K562 (cell line): ENCODE measurements around the gene HSD17B3. TPM values are rescaled to one million over a fixed set of nuclear protein-coding genes. Genes with fewer than 3 reads are reported as not detected.
A peak's percentile ranks its signal among the peaks of the same experiment; 100 is the strongest.

Source experiments
- CXXC5 ChIP-seq: fragments of 250-450 bp; sonication (Bioruptor Pico); IDR thresholded peaks from 2 replicates; pipeline ENCODE4 v1.8.0; 2022; ENCODE audit warnings: inconsistent platforms, mild to moderate bottlenecking, moderate library complexity
- HDAC3 ChIP-seq: fragments of 450-650 bp; IDR thresholded peaks from 2 replicates; pipeline ENCODE4 v1.6.1; 2018; ENCODE audit warnings: borderline replicate concordance, mild to moderate bottlenecking, moderate library complexity; ENCODE audit not compliant: partially characterized antibody
- ILK ChIP-seq: fragments of 450-650 bp; IDR thresholded peaks from 2 replicates; pipeline ENCODE4 v1.6.1; 2016; ENCODE audit warnings: missing genetic modification characterization, low read depth, mild to moderate bottlenecking, missing compliant biosample characterization, moderate library complexity, borderline replicate concordance
- MEIS2 ChIP-seq: fragments of 450-650 bp; IDR thresholded peaks from 2 replicates; pipeline ENCODE4 v1.6.1; 2014; ENCODE audit warnings: mild to moderate bottlenecking; ENCODE audit not compliant: partially characterized antibody
- NCOA4 ChIP-seq: fragments of 450-650 bp; IDR thresholded peaks from 2 replicates; pipeline ENCODE4 v1.6.1; 2018; ENCODE audit warnings: mild to moderate bottlenecking; ENCODE audit not compliant: partially characterized antibody
- RBFOX2 ChIP-seq: fragments of 200-400 bp; formaldehyde crosslinking; IDR thresholded peaks from 2 replicates; pipeline ENCODE4 v1.6.1; 2017; ENCODE audit warnings: low read depth, mild to moderate bottlenecking, low read length, moderate library complexity
- REST ChIP-seq, 2 experiments: fragments of 450-650 bp; formaldehyde crosslinking in 1 of 2; IDR thresholded peaks; 2 replicates each; pipeline versions ENCODE4 v1.4.0 to v1.6.1; 2014 to 2020; ENCODE audit warnings: mild to moderate bottlenecking in 2 of 2, borderline replicate concordance in 1 of 2, low read depth in 1 of 2
- SMAD3 ChIP-seq: fragments of 450-650 bp; formaldehyde crosslinking; conservative IDR thresholded peaks from 2 replicates; pipeline ENCODE4 v1.4.0; 2020; ENCODE audit warnings: mild to moderate bottlenecking
- STAT5A ChIP-seq: IDR thresholded peaks from 2 replicates; pipeline ENCODE4 v1.6.1; 2012; ENCODE audit warnings: low read length, inconsistent platforms, borderline replicate concordance
- ZBTB7A ChIP-seq: IDR thresholded peaks from 2 replicates; pipeline ENCODE4 v1.6.1; 2011; ENCODE audit warnings: low read depth, mild to moderate bottlenecking, low read length, moderate library complexity, borderline replicate concordance; ENCODE audit not compliant: control insufficient read depth
- polyA plus RNA-seq, 8 experiments: library from polyadenylated mRNA; depleted of rRNA in 4 of 8; stranded (reverse) in 5 of 8; unstranded in 3 of 8; fragments of >200 nt; fragmentation: Nextera tagmentation in 2 of 8; fragmentation: Illumina TruSeq in 1 of 8; extraction: Ambion mirVana in 2 of 8; extraction: Trizol in 1 of 8; gene quantifications; 2 replicates each; pipeline versions ENCODE4 v1.2.1 to v1.2.3, GENCODE V29; 2011 to 2014; ENCODE audit warnings: inconsistent platforms in 1 of 8, missing spikeins in 1 of 8
- total RNA-seq, 7 experiments: library from RNA; depleted of rRNA in 6 of 7; stranded (reverse); fragments of >200 nt in 6 of 7; fragmentation: Illumina TruSeq in 2 of 7; extraction: Trizol in 2 of 7; gene quantifications; 2 replicates each; pipeline versions ENCODE4 v1.2.1 to v1.2.3, GENCODE V29; 2011 to 2021; ENCODE audit warnings: low replicate concordance in 1 of 7
- TF ChIP-seq, protein P1 (sequence below): IDR thresholded peaks from 2 replicates; pipeline ENCODE4 v1.6.1; 2011; ENCODE audit not compliant: insufficient read length; ENCODE audit errors: extremely low read depth
- TF ChIP-seq, protein P2 (sequence below): sonication (generic); formaldehyde crosslinking; IDR thresholded peaks from 2 replicates; pipeline ENCODE4 v1.8.0; 2022; ENCODE audit warnings: mild to moderate bottlenecking, missing genetic modification reagents

HSD17B3 gene
- total and polyA plus RNA-seq, 9 of the 15 experiments (the other 6 are each of a cell fraction or from before 2014, with no cell fraction given): not detected

- TF ChIP-seq ZBTB7A: peak; percentile 34; the same call in 1 of the 2 replicates
- TF ChIP-seq HDAC3: no peak
- no peak for TF ChIP-seq RBFOX2
- TF ChIP-seq, protein P1, sequence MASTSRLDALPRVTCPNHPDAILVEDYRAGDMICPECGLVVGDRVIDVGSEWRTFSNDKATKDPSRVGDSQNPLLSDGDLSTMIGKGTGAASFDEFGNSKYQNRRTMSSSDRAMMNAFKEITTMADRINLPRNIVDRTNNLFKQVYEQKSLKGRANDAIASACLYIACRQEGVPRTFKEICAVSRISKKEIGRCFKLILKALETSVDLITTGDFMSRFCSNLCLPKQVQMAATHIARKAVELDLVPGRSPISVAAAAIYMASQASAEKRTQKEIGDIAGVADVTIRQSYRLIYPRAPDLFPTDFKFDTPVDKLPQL: no peak
- no peak for TF ChIP-seq SMAD3 (CRISPR knock-in tag)
- TF ChIP-seq STAT5A: no peak
- TF ChIP-seq NCOA4: no peak
- TF ChIP-seq ILK (tag): no peak
- TF ChIP-seq, protein P2, sequence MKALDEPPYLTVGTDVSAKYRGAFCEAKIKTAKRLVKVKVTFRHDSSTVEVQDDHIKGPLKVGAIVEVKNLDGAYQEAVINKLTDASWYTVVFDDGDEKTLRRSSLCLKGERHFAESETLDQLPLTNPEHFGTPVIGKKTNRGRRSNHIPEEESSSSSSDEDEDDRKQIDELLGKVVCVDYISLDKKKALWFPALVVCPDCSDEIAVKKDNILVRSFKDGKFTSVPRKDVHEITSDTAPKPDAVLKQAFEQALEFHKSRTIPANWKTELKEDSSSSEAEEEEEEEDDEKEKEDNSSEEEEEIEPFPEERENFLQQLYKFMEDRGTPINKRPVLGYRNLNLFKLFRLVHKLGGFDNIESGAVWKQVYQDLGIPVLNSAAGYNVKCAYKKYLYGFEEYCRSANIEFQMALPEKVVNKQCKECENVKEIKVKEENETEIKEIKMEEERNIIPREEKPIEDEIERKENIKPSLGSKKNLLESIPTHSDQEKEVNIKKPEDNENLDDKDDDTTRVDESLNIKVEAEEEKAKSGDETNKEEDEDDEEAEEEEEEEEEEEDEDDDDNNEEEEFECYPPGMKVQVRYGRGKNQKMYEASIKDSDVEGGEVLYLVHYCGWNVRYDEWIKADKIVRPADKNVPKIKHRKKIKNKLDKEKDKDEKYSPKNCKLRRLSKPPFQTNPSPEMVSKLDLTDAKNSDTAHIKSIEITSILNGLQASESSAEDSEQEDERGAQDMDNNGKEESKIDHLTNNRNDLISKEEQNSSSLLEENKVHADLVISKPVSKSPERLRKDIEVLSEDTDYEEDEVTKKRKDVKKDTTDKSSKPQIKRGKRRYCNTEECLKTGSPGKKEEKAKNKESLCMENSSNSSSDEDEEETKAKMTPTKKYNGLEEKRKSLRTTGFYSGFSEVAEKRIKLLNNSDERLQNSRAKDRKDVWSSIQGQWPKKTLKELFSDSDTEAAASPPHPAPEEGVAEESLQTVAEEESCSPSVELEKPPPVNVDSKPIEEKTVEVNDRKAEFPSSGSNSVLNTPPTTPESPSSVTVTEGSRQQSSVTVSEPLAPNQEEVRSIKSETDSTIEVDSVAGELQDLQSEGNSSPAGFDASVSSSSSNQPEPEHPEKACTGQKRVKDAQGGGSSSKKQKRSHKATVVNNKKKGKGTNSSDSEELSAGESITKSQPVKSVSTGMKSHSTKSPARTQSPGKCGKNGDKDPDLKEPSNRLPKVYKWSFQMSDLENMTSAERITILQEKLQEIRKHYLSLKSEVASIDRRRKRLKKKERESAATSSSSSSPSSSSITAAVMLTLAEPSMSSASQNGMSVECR: no peak
- peak; percentile 73 for TF ChIP-seq REST (IDR thresholded peaks at IDR 0.05; ENCODE audit: borderline replicate concordance)
- TF ChIP-seq REST (CRISPR knock-in tag; IDR thresholded peaks at IDR 0.05; ENCODE audit: low read depth): no peak
- no peak for TF ChIP-seq MEIS2
- peak; percentile 47 for TF ChIP-seq CXXC5
Measured at GRCh38 chr9:96217754-96218693, 84.0 kb downstream of the HSD17B3 start (continued).
